Endothelial cell (in vitro differentiated cells): ENCODE data around the gene SPPL2C. TPM values are rescaled to one million over a fixed set of nuclear protein-coding genes. Genes with fewer than 3 reads are reported as not detected.

Experiments used
- DNase-seq: peaks from one replicate; pipeline ENCODE4 v3.0.0; 2021; ENCODE audit warnings: low spot score
- H3K27ac Mint-ChIP-seq: one replicate; pipeline ENCODE4 v1.8.0; 2021; ENCODE audit warnings: mixed read lengths, inconsistent platforms; ENCODE audit not compliant: unreplicated experiment
- H3K27me3 Mint-ChIP-seq: one replicate; pipeline ENCODE4 v1.8.0; 2021; ENCODE audit warnings: mild to moderate bottlenecking, moderate library complexity, mixed read lengths, inconsistent platforms; ENCODE audit not compliant: unreplicated experiment
- H3K36me3 Mint-ChIP-seq: one replicate; pipeline ENCODE4 v1.8.0; 2021; ENCODE audit warnings: mild to moderate bottlenecking, low read depth, mixed read lengths, inconsistent platforms; ENCODE audit not compliant: unreplicated experiment
- H3K4me1 Mint-ChIP-seq: one replicate; pipeline ENCODE4 v1.8.0; 2021; ENCODE audit warnings: mild to moderate bottlenecking, mixed read lengths, inconsistent platforms; ENCODE audit not compliant: unreplicated experiment
- H3K4me3 Mint-ChIP-seq: one replicate; pipeline ENCODE4 v1.8.0; 2021; ENCODE audit warnings: mild to moderate bottlenecking, mixed read lengths, inconsistent platforms; ENCODE audit not compliant: unreplicated experiment
- H3K9me3 Mint-ChIP-seq: one replicate; pipeline ENCODE4 v1.8.0; 2021; ENCODE audit warnings: mixed read lengths, inconsistent platforms; ENCODE audit not compliant: unreplicated experiment
- total RNA-seq: library from RNA; stranded (reverse); fragmentation: NEBNext Ultra II Directional; extraction: Animal tissue kit (Norgen Biotek cat#: 25700); gene quantifications from one replicate; pipeline ENCODE4 v1.2.1, GENCODE V29; 2021; ENCODE audit not compliant: unreplicated experiment
- TF ChIP-seq, protein P1 (sequence below): fragments of 200-600 bp; sonication (generic); IDR thresholded peaks from one replicate; pipeline ENCODE4 v1.5.0; 2021; ENCODE audit warnings: antibody characterized with exemption; ENCODE audit not compliant: unreplicated experiment

The SPPL2C gene
- total RNA-seq, 1 donor from 2014 or later, result not detected

DNA sequence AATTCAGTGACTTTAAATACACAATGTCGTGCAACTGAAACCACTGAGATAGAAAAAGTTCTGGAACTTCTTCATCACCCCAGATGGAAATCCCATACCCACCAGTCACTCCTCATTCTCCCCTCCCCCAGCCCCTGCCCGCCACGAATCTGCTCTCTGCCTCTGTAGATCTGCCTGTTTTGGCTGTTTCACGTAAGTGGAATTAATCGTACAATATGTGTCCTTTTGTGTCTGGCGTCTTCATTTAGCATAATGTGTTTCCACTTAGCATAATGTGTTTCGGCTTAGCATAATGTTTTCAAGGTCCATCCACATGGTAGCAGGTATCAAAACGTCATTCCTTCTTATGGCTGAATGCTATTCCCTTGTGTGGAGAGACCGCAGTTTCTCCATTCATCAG, 3.5 kb upstream of the SPPL2C start:
- TF ChIP-seq, protein P1, sequence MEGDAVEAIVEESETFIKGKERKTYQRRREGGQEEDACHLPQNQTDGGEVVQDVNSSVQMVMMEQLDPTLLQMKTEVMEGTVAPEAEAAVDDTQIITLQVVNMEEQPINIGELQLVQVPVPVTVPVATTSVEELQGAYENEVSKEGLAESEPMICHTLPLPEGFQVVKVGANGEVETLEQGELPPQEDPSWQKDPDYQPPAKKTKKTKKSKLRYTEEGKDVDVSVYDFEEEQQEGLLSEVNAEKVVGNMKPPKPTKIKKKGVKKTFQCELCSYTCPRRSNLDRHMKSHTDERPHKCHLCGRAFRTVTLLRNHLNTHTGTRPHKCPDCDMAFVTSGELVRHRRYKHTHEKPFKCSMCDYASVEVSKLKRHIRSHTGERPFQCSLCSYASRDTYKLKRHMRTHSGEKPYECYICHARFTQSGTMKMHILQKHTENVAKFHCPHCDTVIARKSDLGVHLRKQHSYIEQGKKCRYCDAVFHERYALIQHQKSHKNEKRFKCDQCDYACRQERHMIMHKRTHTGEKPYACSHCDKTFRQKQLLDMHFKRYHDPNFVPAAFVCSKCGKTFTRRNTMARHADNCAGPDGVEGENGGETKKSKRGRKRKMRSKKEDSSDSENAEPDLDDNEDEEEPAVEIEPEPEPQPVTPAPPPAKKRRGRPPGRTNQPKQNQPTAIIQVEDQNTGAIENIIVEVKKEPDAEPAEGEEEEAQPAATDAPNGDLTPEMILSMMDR, result no peak
- Mint-ChIP-seq H3K9me3 (no peaks in the 10 kb centered on the region), H3K36me3 (no peaks in the 10 kb centered on the region)

DNA sequence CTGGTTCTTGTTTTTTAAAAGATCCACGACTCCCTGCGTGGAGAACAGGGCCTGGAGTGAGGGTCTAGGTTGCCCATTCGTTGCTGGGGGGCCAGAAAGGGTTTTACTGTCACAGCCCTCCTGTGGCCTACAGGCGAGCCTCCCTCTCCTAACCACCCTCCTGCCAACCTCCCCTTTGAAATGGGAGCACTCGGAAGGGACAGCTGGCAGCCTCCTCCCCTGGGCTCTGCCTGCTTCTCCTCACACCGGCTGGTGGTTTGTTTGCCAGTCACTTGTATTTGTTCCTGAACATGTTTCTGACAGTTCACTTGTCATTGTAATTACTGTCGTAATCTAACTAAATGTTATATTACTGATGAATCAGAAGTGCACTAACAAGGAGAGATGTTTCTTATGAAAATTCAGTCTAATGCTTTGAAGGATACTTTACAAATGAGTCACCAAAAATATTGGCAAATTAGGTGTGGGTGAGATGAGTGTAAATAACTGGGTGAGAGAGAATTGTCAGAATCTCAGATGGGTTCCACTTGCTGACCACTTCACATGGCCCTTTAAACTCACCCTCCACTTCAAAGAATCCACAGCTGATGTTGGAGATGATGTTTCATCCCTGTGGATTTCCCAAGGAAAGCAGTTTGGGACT, 2.7 kb upstream of the SPPL2C start:
- Mint-ChIP-seq H3K36me3 (no peaks in the 10 kb centered on the region), H3K27me3 (peaks cover 1% of the 10 kb centered on the region), H3K9me3 (no peaks in the 10 kb centered on the region), H3K27ac (no peak overlapping the region), H3K4me3 (no peak overlapping the region), H3K4me1 (no peaks in the 10 kb centered on the region)
- DNase-seq, result no peak
- TF ChIP-seq, protein P1, result no peak

More for the DNA sequence above, 3.5 kb upstream of the SPPL2C start:
- H3K27me3 Mint-ChIP-seq, result peaks cover 1% of the 10 kb centered on the region
- H3K27ac Mint-ChIP-seq, result no peak overlapping the region
- H3K4me3 Mint-ChIP-seq, result no peak overlapping the region
- no peak for DNase-seq
- H3K4me1 Mint-ChIP-seq, result no peaks in the 10 kb centered on the region

DNA sequence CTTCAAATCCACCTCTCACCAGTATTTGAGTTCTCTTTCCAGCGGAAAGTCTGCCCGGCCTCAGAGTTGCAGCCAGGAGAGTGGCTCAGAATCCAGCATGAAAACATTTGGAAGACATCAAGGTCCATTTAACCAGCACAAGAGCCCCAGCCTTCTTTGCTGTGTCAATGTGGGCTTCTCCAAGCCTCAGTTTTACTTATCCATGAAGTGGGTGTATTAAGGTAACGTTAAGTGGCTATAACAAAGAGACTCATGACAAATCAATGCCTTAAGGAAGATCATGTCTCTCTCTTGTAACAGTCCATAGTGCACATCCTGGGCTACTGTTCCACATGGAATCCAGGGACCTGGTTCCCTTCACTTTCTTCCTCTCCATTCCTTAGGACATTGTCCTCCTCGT, 959 bp upstream of the SPPL2C start:
- TF ChIP-seq, protein P1, result no peak
- no peaks in the 10 kb centered on the region for H3K36me3 Mint-ChIP-seq

DNA sequence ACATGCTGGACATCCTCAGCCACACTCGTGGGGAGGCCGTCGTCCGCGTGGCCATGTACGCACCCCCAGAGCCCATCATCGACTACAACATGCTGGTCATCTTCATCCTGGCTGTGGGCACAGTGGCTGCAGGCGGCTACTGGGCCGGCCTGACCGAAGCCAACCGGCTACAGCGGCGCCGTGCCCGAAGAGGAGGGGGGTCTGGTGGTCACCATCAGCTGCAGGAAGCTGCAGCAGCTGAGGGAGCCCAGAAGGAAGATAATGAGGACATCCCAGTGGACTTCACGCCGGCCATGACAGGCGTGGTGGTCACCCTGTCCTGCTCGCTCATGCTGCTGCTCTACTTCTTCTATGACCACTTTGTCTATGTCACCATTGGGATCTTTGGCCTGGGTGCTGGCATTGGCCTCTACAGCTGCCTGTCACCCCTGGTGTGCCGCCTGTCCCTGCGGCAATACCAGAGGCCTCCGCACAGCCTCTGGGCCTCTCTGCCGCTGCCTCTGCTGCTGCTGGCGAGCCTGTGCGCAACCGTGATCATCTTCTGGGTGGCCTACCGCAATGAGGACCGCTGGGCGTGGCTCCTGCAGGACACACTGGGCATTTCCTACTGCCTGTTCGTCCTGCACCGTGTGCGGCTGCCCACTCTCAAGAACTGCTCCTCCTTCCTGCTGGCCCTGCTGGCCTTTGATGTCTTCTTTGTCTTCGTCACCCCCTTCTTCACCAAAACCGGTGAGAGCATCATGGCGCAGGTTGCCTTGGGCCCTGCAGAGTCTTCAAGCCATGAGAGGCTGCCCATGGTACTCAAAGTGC, 900 bp downstream of the SPPL2C start:
- no peak for DNase-seq
- H3K27ac Mint-ChIP-seq, result no peak overlapping the region
- H3K36me3 Mint-ChIP-seq, result no peaks in the 10 kb centered on the region
- no peak overlapping the region for H3K4me3 Mint-ChIP-seq
- TF ChIP-seq, protein P1, result no peak
- H3K27me3 Mint-ChIP-seq, result peaks cover 8% of the 10 kb centered on the region
- no peaks in the 10 kb centered on the region for H3K4me1 Mint-ChIP-seq
- H3K9me3 Mint-ChIP-seq, result no peaks in the 10 kb centered on the region

More for the DNA sequence above, 959 bp upstream of the SPPL2C start:
- Mint-ChIP-seq H3K27me3 (peaks cover 6% of the 10 kb centered on the region), H3K4me1 (no peaks in the 10 kb centered on the region), H3K4me3 (no peak overlapping the region), H3K9me3 (no peaks in the 10 kb centered on the region), H3K27ac (no peak overlapping the region)
- DNase-seq, result no peak

DNA sequence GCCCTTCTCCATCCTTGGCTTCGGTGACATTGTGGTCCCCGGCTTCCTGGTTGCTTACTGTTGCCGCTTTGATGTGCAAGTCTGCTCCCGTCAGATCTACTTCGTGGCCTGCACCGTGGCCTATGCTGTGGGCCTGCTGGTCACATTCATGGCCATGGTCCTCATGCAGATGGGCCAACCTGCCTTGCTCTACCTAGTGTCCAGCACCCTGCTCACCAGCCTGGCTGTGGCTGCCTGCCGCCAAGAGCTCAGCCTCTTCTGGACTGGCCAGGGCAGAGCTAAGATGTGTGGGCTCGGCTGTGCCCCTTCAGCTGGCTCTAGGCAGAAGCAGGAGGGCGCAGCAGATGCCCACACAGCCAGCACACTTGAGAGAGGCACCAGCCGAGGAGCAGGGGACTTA, 1.5 kb downstream of the SPPL2C start:
- H3K4me3 Mint-ChIP-seq, result no peak overlapping the region
- TF ChIP-seq, protein P1, result no peak
- no peaks in the 10 kb centered on the region for H3K9me3 Mint-ChIP-seq
- peak overlapping the region; percentile 41 for H3K27ac Mint-ChIP-seq
- H3K4me1 Mint-ChIP-seq, result no peaks in the 10 kb centered on the region
- H3K27me3 Mint-ChIP-seq, result peaks cover 10% of the 10 kb centered on the region
- H3K36me3 Mint-ChIP-seq, result no peaks in the 10 kb centered on the region
- no peak for DNase-seq
